Tibial artery (tissue), 4 donors: Measurements from ENCODE around the gene ADCK2.

Source experiments
- DNase-seq, 2 donors: peaks; one replicate each; pipeline ENCODE4 v3.0.0-alpha.2; 2019
- H3K27ac ChIP-seq, 2 donors: fragments of 200-600 bp; sonication (generic) in 1 of 2; 1 replicate in 1 of 2; 2 replicates in 1 of 2; pipeline ENCODE4 v1.5.1; 2018 to 2019; ENCODE audit warnings: mild to moderate bottlenecking in 1 of 2
- H3K27me3 ChIP-seq, 2 donors: fragments of 200-600 bp; sonication (generic) in 1 of 2; one replicate each; pipeline versions ENCODE4 v1.5.1 to v1.6.0; 2016 to 2019
- H3K36me3 ChIP-seq, 3 donors: fragments of 200-600 bp; sonication (generic) in 2 of 3; one replicate each; pipeline ENCODE4 v1.5.1; 2016 to 2019; ENCODE audit warnings: mild to moderate bottlenecking in 2 of 3
- H3K4me1 ChIP-seq, 4 donors: fragments of 200-600 bp; sonication (generic) in 2 of 4; 1 replicate in 3 of 4; 2 replicates in 1 of 4; pipeline ENCODE4 v1.5.1; 2016 to 2019
- H3K4me3 ChIP-seq, 2 donors: fragments of 200-600 bp; sonication (generic) in 1 of 2; 1 replicate in 1 of 2; 2 replicates in 1 of 2; pipeline ENCODE4 v1.5.1; 2018 to 2019; ENCODE audit warnings: mild to moderate bottlenecking in 2 of 2
- H3K9me3 ChIP-seq, 3 donors: fragments of 200-600 bp; sonication (generic) in 1 of 3; one replicate each; pipeline ENCODE4 v1.5.1; 2016 to 2019
- intact Hi-C: fragments of 100-400 bp; cut with DNase I; formaldehyde crosslinking; loops from one replicate; pipeline ENCODE4 v1.15.0; 2023; ENCODE audit warnings: low total_unique reads
- TF ChIP-seq, protein P1 (sequence below), 2 experiments: fragments of 200-600 bp in 1 of 2; fragments of 450-650 bp in 1 of 2; IDR thresholded peaks; one replicate each; pipeline ENCODE4 v1.5.1; 2017 to 2019; ENCODE audit warnings: antibody characterized with exemption in 2 of 2, mild to moderate bottlenecking in 1 of 2, moderate library complexity in 1 of 2

The ADCK2 gene

DNA sequence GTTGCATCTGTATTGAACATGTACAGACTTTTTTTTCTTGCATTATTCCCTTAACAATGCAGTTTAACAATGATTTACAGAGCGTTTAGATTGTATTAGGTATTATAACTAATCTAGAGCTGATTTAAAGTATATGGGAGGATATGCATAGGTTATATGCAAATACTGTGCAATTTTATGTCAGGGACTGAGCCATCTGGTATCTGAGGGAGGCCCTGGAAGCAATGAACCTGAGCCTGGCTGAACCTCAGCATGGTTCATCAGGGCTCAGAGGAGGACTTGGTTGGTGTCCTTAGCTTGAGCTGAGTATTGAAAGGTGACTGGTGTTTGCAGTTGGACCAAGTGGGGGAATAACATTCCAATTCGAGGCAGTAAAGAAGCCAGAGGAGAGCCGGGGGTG is 4.8 kb downstream of the ADCK2 start:
- peak in 1 of 2 donors; percentile 19 for DNase-seq
- Histone ChIP-seq H3K27ac (no peak overlapping the region), H3K4me3 (no peak overlapping the region), H3K4me1 (peaks cover 0 to 26% (median 13%) of the 10 kb centered on the region in 4 donors), H3K27me3 (no peaks in the 10 kb centered on the region), H3K9me3 (no peaks in the 10 kb centered on the region), H3K36me3 (peaks cover 12 to 60% (median 25%) of the 10 kb centered on the region in 3 donors)
- TF ChIP-seq, protein P1, sequence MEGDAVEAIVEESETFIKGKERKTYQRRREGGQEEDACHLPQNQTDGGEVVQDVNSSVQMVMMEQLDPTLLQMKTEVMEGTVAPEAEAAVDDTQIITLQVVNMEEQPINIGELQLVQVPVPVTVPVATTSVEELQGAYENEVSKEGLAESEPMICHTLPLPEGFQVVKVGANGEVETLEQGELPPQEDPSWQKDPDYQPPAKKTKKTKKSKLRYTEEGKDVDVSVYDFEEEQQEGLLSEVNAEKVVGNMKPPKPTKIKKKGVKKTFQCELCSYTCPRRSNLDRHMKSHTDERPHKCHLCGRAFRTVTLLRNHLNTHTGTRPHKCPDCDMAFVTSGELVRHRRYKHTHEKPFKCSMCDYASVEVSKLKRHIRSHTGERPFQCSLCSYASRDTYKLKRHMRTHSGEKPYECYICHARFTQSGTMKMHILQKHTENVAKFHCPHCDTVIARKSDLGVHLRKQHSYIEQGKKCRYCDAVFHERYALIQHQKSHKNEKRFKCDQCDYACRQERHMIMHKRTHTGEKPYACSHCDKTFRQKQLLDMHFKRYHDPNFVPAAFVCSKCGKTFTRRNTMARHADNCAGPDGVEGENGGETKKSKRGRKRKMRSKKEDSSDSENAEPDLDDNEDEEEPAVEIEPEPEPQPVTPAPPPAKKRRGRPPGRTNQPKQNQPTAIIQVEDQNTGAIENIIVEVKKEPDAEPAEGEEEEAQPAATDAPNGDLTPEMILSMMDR (IDR thresholded peaks at IDR 0.05): no peak
- intact Hi-C loops: loop anchor here (10.0 kb wide), 1 partner anchor 247 kb away; the partner anchor contains the start of gene BRAF

GRCh38 chr7:140678081-140678815 is 5.5 kb downstream of the ADCK2 start:
- H3K27ac ChIP-seq: no peak overlapping the region
- DNase-seq: peak in 1 of 2 donors; percentile 43
- intact Hi-C loops: loop anchor here (10.0 kb wide), 1 partner anchor 247 kb away; the partner anchor contains the start of gene BRAF

DNA sequence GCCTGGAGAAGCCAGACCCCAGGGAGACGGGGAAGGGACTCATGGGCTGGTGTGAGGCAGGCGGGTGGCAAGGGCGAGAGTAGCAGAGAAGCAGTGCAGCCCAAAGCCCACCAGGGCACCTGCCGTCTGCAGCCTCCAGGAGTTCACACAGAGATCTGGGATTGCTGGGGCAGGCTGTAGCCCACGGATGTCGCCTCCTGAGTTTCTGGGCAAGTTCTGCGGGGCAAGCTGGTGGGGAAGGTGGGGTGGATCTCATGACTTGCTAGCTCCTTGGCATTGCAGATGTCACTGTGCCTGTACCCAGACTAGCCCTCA is 6.0 kb downstream of the ADCK2 start:
- DNase-seq: peak in 1 of 2 donors; percentile 53
- H3K27me3 ChIP-seq: no peaks in the 10 kb centered on the region
- intact Hi-C loops: loop anchor here (10.0 kb wide), 1 partner anchor 246 kb away; the partner anchor contains the start of gene BRAF
- H3K4me1 ChIP-seq: peaks cover 0 to 19% (median 11%) of the 10 kb centered on the region in 4 donors
- peaks cover 20 to 71% (median 32%) of the 10 kb centered on the region in 3 donors for H3K36me3 ChIP-seq
- TF ChIP-seq, protein P1 (IDR thresholded peaks at IDR 0.05): no peak
- no peaks in the 10 kb centered on the region for H3K9me3 ChIP-seq
- no peak overlapping the region for H3K27ac ChIP-seq
- no peak overlapping the region for H3K4me3 ChIP-seq

More at GRCh38 chr7:140678081-140678815, 5.5 kb downstream of the ADCK2 start:
- TF ChIP-seq, protein P1 (IDR thresholded peaks at IDR 0.05): no peak
- Histone ChIP-seq H3K36me3 (peaks cover 15 to 66% (median 28%) of the 10 kb centered on the region in 3 donors), H3K9me3 (no peaks in the 10 kb centered on the region), H3K4me1 (peaks cover 0 to 23% (median 13%) of the 10 kb centered on the region in 4 donors), H3K4me3 (no peak overlapping the region), H3K27me3 (no peaks in the 10 kb centered on the region)

DNA sequence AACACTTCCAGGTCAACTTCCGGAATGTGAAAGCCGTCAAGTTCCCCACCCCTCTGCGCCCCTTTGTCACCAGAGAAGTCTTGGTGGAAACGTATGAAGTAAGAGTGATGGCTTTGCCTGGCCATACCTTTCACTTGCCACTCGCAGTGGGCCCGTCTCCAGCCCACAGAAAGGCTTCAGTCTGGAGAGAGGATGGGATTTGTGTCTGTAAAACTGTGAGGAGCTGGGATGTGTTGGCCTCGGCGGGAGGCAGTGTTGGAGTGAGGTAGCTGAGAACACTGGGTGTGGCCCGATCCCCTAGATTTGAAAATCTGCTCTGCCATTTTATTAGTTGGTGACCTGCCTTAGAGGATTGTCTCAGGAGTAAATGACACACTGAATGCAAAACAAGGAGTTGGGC is 6.4 kb downstream of the ADCK2 start:
- TF ChIP-seq, protein P1 (IDR thresholded peaks at IDR 0.05): no peak
- H3K27me3 ChIP-seq: no peaks in the 10 kb centered on the region
- H3K4me3 ChIP-seq: no peak overlapping the region
- peaks cover 22 to 75% (median 32%) of the 10 kb centered on the region in 3 donors for H3K36me3 ChIP-seq
- H3K27ac ChIP-seq: no peak overlapping the region
- intact Hi-C loops: loop anchor here (10.0 kb wide), 1 partner anchor 246 kb away; the partner anchor contains the start of gene BRAF
- H3K9me3 ChIP-seq: no peaks in the 10 kb centered on the region
- H3K4me1 ChIP-seq: peaks cover 0 to 15% (median 10%) of the 10 kb centered on the region in 4 donors
- DNase-seq: peak in 1 of 2 donors; percentile 47

GRCh38 chr7:140680886-140681285 is 8.1 kb downstream of the ADCK2 start:
- peak in 1 of 2 donors; percentile 41 for DNase-seq
- H3K36me3 ChIP-seq: peaks cover 22 to 91% (median 43%) of the 10 kb centered on the region in 3 donors
- no peaks in the 10 kb centered on the region for H3K27me3 ChIP-seq
- no peaks in the 10 kb centered on the region for H3K9me3 ChIP-seq
- H3K4me3 ChIP-seq: no peak overlapping the region
- no peaks in the 10 kb centered on the region for H3K4me1 ChIP-seq
- TF ChIP-seq, protein P1 (IDR thresholded peaks at IDR 0.05): no peak
- no peak overlapping the region for H3K27ac ChIP-seq
- intact Hi-C loops: no loop called here
